GM18526 (cell line): ENCODE results near the gene C2orf81.

Source experiments
- POLR2A ChIP-seq: IDR thresholded peaks from 3 replicates; pipeline ENCODE4 v1.6.1; 2011; ENCODE audit not compliant: insufficient read length; ENCODE audit errors: extremely low read depth

The C2orf81 gene

GRCh38 chr2:74426181-74426758 is 4.9 kb upstream of the C2orf81 start:
- no peak for TF ChIP-seq POLR2A

- no peak for TF ChIP-seq POLR2A
These were observed 4.1 kb upstream of the C2orf81 start for GRCh38 chr2:74425523-74425922.

- TF ChIP-seq POLR2A = no peak
These were observed 3.6 kb upstream of the C2orf81 start for GRCh38 chr2:74424995-74425406.

GRCh38 chr2:74424139-74424992 is 2.9 kb upstream of the C2orf81 start:
- TF ChIP-seq POLR2A = no peak

GRCh38 chr2:74423231-74424095 is 2.0 kb upstream of the C2orf81 start:
- no peak for TF ChIP-seq POLR2A

GRCh38 chr2:74420006-74420405 is 1.4 kb downstream of the C2orf81 start:
- TF ChIP-seq POLR2A = no peak

- no peak for TF ChIP-seq POLR2A
These were observed 2.1 kb downstream of the C2orf81 start for GRCh38 chr2:74419345-74419744.

GRCh38 chr2:74418312-74418711 is 3.1 kb downstream of the C2orf81 start:
- no peak for TF ChIP-seq POLR2A

GRCh38 chr2:74417763-74418162 is 3.7 kb downstream of the C2orf81 start:
- no peak for TF ChIP-seq POLR2A

GRCh38 chr2:74417197-74417596 is 4.2 kb downstream of the C2orf81 start:
- TF ChIP-seq POLR2A = no peak

- TF ChIP-seq POLR2A = no peak
These were observed 4.6 kb downstream of the C2orf81 start for GRCh38 chr2:74416778-74417177.

- TF ChIP-seq POLR2A = no peak
These were observed 5.5 kb downstream of the C2orf81 start for GRCh38 chr2:74415762-74416395.

- TF ChIP-seq POLR2A = no peak
These were observed 6.3 kb downstream of the C2orf81 start for GRCh38 chr2:74414881-74415761.

- no peak for TF ChIP-seq POLR2A
These were observed 7.0 kb downstream of the C2orf81 start for GRCh38 chr2:74414441-74414840.

- TF ChIP-seq POLR2A = no peak
These were observed 8.3 kb downstream of the C2orf81 start for GRCh38 chr2:74413001-74413698.
